Lung microvascular endothelial cell (primary cell): ENCODE measurements around the gene ZNF362. TPM values are rescaled to one million over a fixed set of nuclear protein-coding genes. Genes with fewer than 3 reads are reported as not detected.
"Not testable (repeated sequence)": the region's sequence is repeated elsewhere in the genome, so short reads cannot be mapped to it uniquely, and the experiment has no call there.

ENCODE experiments used
- DNase-seq, 2 donors: peaks; one replicate each; pipeline versions ENCODE4 v3.0.0 to v3.0.0-alpha.2; 2010; ENCODE audit warnings: low read depth in 2 of 2
- total RNA-seq: library from RNA; depleted of rRNA; stranded (reverse); fragments of >200 nt; gene quantifications from 2 replicates; pipeline ENCODE4 v1.2.1, GENCODE V29; 2014

ZNF362 gene
- total RNA-seq, 1 donor from 2014 or later, result 6.3 TPM

DNA sequence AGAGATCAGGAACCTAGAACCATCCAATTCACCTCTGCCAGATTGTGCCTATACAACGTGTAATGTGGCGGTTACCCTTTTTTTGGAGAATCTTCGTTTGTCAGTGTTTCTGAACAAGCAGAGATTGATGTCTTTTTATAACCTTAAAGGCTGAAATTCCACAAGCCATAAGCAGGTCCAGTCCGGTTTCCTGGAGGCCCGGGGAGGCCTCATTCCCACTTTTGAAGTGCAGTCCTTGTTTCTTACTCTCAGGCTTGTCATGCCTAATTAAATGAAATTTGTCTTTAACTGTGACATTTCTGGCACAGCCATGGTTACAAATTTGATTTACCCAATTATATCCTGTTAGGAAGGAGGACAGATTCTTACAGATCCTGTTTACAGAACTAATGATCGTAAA is 27.8 kb downstream of the ZNF362 start:
- no peak for DNase-seq

DNA sequence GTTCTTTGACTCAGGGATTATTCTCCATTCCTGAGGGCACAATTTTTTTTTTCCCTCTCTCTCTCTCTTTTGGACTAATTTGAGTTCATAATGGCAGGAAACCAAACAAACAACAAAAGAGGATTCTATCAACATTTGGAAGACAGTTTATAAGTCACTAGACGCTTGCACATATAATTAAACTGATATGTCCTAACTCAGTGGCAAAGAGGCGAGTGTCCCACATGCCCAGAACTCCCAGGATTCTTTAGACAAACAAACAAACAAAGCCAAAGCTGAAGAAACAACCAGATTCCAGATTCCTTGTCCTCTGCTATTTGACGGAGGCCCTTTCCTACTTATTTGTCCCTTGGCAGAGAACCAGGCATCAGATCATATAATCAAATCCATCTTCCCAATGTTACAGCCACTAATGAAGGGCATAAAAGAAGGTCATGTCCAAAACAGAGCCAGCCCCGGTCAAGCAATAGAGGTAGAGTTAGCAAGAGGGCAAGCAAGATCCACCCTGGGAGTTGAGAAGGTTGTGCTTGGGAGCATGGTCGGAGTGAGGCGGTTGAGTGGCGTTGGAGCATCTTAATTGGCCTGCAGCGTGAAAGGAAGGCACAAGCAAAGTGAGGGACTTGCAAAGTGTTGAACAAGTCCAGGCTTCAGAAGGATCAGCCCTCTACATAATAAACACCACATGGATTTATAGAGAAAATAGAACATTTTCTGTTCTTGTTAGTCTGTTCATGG is 30.3 kb downstream of the ZNF362 start:
- no peak for DNase-seq

DNA sequence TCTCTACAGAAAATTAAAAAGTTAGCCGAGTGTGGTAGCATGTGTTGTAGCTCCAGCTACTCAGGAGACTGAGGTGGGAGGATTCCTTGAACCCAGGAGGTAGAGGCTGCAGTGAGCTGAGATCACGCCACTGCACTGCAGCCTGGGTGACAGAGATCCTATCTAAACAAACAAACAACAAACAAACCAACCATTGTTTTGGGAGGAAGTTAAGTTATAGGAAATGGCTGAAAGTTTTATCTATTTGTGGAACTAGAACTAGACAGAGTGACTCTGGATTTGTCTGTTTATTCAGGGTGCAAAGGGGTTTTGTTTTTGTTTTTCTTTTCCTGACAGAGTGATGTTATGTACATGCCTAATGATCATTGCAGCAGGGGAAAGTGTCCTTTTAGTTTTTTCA is 31.0 kb downstream of the ZNF362 start:
- peak in 1 of 2 donors; percentile 10 for DNase-seq

DNA sequence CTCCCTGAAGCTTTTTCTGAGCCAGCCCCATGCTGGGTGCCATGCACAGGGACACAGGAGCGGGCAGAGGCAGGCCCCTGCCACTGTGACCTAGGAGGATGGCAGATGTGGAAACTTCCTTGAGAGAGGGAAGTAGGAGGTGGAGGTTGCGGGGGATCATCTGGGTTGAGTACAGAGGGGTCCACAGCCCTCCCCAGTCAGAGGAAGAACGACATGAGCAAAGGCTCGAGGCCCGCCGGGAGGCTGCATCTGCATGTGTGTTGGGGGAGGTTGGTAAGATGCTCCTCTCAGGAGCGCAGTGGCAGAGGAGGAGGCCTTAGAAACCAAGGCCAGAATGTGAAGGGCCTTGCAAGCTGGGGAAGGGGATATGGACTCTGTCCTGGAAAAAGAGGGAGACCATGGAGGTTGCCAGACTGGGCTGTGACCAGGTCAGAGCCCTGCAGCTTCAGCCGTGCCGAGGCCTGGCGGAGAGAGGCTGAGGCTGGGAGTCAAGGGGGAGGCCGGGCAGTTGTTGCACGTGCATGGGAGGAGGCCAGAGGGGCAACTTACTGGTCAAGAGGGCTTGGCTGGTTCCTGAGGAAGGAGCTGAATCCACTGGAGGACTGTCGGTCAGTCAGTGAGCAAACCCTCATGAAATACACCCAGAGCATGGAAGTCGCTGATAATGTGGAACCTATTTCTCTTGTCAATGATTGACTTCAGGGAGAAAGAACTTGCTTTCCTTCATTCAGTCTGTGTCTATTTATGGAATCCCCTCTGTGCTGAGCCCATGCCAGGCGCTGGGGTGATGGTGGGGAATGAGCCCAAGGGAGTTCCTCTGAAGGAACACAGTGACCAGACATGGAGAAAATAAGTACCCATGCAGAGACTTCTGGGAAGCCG is 32.9 kb downstream of the ZNF362 start:
- DNase-seq, result no peak

DNA sequence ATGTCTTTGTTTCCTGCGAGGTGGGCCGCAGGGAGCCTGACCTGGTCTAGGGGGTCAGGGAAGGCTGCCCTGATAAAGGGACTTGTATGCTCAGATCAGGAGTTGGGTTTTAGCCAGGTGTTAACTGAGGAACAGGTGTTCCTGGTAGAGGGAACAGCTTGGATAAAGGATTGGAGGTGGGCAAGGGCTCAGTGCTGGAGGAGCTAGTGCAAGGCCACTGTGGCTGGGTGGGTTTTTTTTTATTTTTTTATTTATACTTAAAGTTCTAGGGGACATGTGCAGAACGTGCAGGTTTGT is 33.5 kb downstream of the ZNF362 start:
- no peak for DNase-seq

DNA sequence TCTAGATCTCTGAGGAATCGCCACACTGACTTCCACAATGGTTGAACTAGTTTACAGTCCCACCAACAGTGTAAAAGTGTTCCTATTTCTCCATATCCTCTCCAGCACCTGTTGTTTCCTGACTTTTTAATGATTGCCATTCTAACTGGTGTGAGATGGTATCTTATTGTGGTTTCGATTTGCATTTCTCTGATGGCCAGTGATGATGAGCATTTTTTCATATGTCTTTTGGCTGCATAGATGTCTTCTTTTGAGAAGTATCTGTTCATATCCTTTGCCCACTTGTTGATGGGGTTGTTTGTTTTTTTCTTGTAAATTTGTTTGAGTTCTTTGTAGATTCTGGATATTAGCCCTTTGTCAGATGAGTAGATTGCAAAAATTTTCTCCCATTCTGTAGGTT is 34.3 kb downstream of the ZNF362 start:
- not testable (repeated sequence) for DNase-seq

DNA sequence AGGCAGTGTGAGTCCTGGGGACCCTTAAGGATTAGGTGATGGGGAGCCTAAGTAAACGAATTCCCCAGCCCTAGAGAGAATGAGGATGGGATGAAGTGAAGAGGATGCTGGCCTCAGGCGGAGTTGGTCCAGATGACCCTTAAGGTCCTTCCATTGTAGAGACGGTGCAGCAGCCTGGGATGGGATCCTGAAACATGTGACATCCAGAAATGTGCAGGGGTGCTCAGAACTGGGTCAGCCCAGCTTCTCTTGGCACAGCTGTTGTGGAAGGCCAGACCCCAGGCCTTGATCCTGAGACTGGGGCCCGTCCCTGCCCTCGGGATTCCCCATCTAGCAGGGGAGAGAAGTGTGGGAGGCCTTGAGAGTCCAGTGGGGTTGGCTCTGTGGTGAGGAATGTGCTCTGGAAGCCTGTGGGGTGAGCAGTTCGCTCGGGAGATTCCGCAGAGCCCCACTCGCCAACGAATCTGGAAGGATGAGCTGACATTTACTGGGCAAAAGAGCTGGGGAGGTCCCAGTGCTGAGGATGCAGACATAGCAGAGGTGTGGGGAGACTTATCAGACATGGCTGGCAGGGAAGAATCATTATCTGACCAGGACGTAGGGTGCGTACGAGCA is 36.5 kb downstream of the ZNF362 start:
- no peak for DNase-seq

DNA sequence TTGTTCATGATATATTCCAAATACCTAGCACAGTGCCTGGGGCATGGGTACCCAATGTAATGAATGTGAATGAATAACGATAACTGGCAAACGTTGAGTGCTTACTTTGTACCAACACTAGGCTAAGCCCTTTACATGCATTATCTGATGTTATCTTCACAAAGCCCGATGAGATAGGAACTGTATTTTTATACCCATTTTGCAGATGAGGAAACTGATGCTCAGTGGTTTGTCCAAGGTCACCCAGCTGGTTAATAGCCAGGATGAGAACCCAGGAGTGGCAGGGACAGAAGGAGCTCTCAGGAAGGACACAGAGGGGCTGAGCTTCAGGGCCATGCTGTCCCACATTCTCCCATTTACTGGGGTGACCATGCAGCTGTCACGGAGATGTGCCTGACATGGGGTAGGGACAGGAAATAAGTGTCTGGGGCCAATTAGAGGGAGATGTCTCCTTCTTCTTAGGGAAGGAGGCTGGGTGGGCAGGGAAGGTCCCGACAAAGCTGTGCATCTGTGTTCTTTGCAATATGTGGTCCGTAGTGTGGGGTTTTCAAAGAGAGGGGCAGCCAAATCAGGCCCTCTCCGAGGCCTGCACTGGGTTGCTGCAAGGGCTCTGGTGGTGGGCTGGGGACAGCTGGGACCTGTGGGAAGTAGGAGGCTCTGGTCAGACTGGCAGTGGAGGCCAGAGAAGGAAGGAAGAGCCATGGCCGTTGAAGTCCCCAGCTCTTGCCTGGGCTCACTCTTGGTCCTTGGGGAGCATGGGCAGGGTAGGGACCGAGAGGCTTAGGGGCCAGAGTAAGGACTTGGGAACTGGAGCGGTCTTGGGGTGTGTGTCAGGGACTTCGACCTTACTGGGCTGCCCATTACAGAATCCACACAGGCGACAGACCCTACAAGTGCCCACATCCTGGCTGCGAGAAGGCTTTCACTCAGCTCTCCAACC is 38.0 kb downstream of the ZNF362 start:
- DNase-seq, result no peak

DNA sequence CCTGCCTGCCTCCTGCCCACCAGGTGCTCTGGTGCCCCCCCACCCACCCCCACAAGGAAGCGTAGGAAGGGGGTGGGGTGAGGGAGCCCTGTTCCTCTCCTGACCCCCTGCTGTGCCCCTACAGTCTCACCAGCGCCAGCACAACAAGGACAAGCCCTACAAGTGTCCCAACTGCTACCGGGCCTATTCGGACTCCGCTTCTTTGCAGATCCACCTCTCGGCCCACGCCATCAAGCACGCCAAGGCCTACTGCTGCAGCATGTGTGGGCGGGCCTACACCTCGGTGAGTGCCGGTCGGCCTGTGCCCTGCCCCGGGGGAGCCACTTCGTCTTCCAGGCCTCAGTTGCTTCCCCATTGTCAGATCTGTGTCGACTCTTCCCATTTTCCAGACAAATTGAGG is 38.7 kb downstream of the ZNF362 start:
- DNase-seq, result no peak

DNA sequence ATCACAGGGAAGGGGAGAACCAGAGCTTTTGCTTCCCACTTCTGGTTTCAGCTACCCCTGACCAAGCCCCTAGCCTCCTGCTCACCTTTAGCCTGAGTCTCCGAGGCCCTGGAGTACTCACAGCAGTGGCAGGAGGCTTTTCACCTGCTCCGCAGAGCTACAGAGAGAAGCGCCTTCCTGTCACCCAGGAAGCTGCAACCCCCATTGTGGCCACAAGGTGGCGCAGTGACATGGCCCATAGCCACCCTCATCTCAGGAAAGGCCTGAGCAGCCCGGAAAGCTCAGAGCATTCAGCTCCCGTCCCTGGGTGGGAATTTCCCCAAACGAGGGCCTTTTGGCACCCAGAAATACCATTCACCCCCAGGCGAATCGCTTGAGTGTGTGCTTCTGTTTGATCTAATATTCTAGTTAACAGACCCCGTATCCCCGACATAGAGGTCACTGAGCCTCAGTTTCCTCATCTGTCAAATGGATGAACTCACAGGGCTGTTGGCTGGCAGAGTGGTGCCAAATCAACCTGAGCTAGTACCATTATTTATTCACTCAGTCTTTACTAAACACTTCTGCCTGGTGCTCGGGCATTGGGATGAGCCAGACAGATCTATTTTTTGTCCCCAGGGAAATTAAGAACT is 39.3 kb downstream of the ZNF362 start:
- peak; percentile 46 to 63 for DNase-seq

DNA sequence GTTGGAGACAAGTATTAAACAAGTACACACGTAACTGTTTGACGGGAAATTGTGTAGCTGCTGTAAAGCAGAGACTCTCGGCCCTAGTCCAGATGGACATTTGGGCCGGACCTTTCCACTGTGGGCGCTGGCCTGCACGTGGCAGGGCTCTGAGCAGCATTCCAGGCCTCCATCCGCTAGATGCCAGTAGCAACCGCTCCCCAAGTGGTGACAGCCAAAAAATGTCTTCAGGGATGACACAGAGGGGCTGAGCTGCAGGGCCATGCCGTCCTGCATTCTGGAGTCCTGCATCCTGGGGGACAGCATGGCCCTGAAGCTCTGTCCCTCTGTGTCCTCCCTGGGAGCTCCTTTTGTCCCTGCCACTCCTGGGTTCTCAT is 39.8 kb downstream of the ZNF362 start:
- DNase-seq, result no peak

DNA sequence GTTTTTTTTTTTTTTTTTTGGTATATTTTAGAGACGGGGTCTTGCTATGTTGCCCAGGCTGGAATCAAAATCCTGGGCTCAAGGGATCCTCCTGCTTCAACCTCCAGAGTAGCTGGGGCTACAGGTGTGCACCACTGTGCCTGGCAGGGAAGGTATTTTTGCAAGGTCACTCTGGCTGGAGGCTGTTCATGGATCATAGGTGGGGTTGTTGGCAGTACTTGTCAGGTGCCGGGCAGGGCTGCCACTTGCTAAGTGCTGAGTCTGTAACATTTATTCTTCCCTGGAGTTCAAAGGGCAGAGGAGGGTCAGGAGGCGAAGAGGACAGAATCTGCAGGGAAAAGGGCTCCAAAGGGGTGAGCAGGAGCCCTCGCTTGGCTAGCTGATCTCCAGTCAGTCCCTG is 40.5 kb downstream of the ZNF362 start:
- no peak for DNase-seq

DNA sequence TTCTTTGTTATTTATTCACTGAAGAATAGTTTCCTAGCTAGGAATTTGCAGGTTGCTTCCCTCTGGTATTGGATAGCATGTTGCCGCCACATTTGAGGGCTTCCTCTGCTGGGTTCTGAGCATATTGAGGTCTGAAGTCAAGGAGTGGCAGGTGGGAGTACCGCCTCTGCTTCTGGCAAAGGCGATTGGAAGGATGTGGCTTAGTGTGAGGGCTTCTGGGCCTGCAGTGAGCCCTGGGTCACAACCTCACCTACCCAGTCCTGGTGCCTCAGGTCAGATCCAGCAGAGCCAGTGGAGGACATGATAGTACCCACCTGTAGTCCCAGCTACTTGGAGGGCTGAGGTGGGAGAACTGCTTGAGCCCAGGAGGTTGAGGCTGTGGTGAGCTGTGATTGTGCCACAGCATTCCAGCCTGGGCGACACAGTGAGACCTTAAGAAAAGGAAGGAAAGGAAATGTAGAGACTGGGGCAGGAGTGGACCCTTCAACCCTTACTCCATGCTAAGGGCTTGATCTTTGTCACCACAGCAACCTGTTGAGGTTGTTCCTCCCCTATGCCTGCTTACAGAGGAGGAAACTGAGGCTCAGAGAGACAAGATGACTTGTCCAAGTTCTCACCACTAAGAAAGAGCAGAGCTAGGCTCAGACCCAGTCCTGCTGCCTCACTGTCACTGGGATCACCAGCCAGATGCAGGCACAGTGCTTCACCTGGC is 41.8 kb downstream of the ZNF362 start:
- no peak for DNase-seq

DNA sequence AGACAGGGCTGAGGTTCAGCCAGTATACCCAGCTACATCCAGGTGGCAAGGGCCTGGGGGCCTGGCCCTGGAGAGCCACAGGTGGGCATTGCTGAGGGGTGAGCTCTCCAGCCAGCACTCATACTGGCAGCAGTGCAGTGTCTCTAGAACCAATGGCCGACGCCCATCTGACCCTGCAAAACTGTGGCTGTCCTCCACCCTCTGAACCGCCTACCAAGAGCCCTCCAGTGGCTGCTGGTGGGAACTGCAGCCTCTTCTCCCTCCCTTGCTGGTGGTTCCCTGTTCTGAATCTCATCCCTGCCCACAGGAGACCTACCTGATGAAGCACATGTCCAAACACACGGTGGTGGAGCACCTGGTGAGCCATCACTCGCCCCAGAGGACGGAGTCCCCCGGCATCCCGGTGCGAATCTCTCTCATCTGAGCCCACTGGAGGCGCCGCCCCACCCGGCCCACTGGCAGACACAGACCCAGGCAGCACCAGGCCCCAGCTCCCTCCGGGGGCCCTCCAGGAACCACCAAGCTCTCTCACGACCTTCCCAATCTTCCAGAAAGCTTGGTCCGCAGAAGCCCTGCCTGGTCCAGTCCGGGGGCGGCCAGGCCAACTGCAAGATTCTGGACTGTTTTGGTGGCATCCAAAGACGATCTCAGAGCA is 42.5 kb downstream of the ZNF362 start:
- DNase-seq, result peak; percentile 69 to 76

DNA sequence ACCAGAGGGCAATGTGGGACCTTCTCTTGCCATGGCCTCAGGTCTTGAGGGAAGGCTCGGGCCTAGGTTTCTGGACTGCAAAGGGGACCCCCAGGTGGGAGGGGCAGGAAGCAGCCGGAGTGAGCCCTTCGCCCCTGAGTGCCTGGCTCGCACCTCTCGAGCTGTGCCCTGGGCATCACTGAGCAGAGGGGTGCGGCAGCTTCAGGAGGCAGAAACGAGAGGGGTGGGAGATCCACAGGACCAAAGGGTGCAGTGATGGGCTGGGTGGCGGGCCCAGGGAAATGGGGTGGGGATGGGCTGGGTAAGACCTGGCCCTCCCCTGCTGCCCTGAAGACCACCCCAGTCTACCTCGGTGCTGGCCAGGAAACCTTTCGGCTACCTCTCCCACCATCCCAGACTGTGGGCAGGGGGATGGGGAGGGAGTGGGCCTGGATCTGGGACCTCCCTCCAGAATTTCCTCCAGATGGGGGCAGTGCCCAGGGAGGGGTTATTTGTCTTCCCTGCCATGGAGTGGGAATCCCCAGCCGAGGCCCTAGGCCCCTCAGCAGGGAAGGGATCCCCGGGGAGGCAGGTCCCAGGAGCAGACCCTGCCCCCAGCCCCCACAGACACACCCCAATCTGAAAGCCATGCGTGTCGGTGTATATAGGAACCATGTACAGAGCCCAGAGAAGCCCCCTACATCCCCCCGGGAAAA is 43.3 kb downstream of the ZNF362 start:
- DNase-seq, result no peak

DNA sequence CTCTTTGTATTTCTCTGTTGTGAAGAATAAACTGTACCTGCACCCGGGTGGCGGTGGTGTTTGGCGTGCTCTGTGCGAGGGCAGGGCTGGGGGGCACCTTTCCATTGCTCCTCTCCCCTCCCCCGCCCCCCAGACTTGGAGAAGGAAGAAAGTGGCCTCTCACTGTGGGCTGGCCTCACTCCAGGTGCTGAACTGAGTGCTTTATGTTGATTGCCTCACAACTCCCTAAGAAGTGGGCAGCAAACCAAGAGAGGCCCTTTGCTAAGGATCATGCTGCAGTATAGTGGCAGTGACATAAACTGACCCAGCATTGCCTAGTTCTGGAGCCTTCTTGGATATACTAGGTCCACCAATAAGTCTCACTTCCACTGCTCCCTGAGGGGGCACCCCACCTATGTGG is 44.4 kb downstream of the ZNF362 start:
- no peak for DNase-seq

DNA sequence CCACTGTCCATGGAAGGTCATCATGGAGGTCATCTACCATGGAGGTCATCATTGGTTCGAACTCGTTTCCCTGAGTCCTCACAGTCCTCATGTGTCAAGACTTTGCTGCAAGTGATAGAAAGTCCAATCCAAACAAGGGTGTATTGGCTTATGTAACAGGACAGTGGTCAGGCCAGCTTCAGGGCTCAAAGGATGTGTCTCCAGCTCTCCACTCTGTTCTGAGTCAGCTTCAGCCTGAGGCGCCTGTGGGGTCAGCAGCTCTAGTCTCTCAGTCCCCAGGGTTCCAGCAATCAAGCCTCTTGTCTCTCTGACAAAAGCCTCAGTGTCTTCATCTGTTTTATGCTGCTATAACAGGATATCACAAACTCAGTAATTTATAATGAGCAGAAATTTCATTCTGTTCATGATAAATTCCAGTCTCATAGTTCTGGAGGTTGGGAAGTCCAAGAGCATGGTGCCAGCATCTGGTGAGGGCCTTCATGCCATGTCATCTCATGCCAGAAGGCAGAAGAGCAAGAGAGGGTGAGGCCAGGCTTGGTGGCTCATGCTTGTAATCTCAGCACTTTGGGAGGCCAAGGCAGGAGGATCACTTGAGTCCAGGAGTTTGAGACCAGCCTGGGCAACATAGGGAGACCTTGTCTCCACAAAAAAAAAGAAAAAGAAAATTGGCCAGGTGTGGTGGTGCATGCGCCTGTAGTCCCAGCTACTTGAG is 45.1 kb downstream of the ZNF362 start:
- DNase-seq, result no peak

DNA sequence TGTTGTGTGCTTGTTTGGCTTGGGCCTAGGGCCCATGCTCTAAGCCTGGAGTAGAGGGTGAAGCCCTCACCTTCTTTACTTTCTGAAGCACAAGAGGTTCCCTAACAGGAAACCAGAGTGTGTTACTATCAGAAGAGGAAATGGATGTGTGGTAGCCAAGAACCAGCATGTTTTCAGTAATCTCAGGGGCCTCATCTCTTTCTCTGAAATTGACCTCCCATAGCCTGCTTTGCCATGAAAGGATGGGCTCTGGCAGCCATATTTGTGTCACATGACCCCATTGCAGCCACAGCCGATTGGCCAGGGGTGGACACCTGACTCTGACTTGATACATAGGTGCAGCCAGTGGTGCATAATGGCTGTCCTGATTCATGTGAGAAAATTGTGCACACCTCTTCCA is 46.0 kb downstream of the ZNF362 start:
- no peak for DNase-seq

DNA sequence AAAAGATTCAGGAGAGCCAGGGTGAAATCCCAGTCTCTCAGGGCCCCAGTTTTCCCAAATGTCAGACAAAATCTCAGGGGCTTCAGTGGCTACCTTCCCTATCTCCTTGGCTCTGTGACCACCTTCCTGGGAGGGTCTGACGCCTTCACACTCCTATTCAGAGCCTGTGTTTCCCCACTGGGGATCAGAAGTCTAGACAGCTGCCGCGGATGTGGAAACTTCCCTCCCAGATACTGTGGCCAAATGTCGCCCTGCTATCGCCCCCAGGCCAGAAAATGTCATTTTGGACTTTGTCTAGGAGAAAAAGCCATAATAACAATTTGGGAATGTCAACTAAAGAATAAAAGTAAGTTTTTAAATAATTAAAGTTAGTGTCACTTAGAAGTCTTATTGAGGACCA is 48.7 kb downstream of the ZNF362 start:
- no peak for DNase-seq
